Stimulated activated CD8-positive, alpha-beta memory T cell treated with anti-CD3 and anti-CD28 coated beads, Interleukin-12 subunit alpha, Interleukin-12 subunit beta, amount 100 ng/mL, for 4 hours (primary cell): ENCODE results near the gene ANTXRL.
"Not testable (repeated sequence)": the region's sequence is repeated elsewhere in the genome, so short reads cannot be mapped to it uniquely, and the experiment has no call there.

Experiments used
- DNase-seq: peaks from one replicate; pipeline ENCODE4 v3.0.0-alpha.2; 2020; ENCODE audit warnings: low read depth

The ANTXRL gene

GRCh38 chr10:46294641-46295220, 7.9 kb downstream of the ANTXRL start:
- DNase-seq: no peak

GRCh38 chr10:46295350-46296010, 8.7 kb downstream of the ANTXRL start:
- not testable (repeated sequence) for DNase-seq

- DNase-seq: not testable (repeated sequence)
Observed at GRCh38 chr10:46296086-46296485, 9.3 kb downstream of the ANTXRL start.

- no peak for DNase-seq
Observed at GRCh38 chr10:46296641-46297141, 9.9 kb downstream of the ANTXRL start.

GRCh38 chr10:46297406-46298204, 10.8 kb downstream of the ANTXRL start:
- DNase-seq: no peak

- no peak for DNase-seq
Observed at GRCh38 chr10:46298477-46299285, 11.9 kb downstream of the ANTXRL start.

GRCh38 chr10:46299286-46299535, 12.4 kb downstream of the ANTXRL start:
- no peak for DNase-seq

- no peak for DNase-seq
Observed at GRCh38 chr10:46299536-46300369, 13.0 kb downstream of the ANTXRL start.

- DNase-seq: not testable (repeated sequence)
Observed at GRCh38 chr10:46300370-46300711, 13.5 kb downstream of the ANTXRL start.

- no peak for DNase-seq
Observed at GRCh38 chr10:46301056-46301645, 14.4 kb downstream of the ANTXRL start.

- no peak for DNase-seq
Observed at GRCh38 chr10:46301721-46302479, 15.1 kb downstream of the ANTXRL start.

GRCh38 chr10:46302765-46303352, 16.1 kb downstream of the ANTXRL start:
- not testable (repeated sequence) for DNase-seq

- DNase-seq: no peak
Observed at GRCh38 chr10:46304062-46304461, 17.3 kb downstream of the ANTXRL start.

- not testable (repeated sequence) for DNase-seq
Observed at GRCh38 chr10:46304671-46305070, 17.9 kb downstream of the ANTXRL start.

- no peak for DNase-seq
Observed at GRCh38 chr10:46305079-46305818, 18.5 kb downstream of the ANTXRL start.

- DNase-seq: no peak
Observed at GRCh38 chr10:46305986-46306385, 19.2 kb downstream of the ANTXRL start.

- DNase-seq: no peak
Observed at GRCh38 chr10:46306516-46307184, 19.9 kb downstream of the ANTXRL start.

- DNase-seq: no peak
Observed at GRCh38 chr10:46307281-46308112, 20.7 kb downstream of the ANTXRL start.
